ENCODE data around the gene ALDH3B1.

ALDH3B1 gene

GRCh38 chr11:68043349-68044144, 33.4 kb downstream of the ALDH3B1 start:
- H3K4me3 ChIP-seq (ENCODE audit: control insufficient read depth, low read depth, low read length) = no peak overlapping the region
- TF ChIP-seq CTCF (IDR thresholded peaks at IDR 0.05; ENCODE audit: control insufficient read depth, insufficient read depth, low read depth, low read length, missing control alignments) = no peak
- DNase-seq (ENCODE audit: low read depth) = no peak

DNA sequence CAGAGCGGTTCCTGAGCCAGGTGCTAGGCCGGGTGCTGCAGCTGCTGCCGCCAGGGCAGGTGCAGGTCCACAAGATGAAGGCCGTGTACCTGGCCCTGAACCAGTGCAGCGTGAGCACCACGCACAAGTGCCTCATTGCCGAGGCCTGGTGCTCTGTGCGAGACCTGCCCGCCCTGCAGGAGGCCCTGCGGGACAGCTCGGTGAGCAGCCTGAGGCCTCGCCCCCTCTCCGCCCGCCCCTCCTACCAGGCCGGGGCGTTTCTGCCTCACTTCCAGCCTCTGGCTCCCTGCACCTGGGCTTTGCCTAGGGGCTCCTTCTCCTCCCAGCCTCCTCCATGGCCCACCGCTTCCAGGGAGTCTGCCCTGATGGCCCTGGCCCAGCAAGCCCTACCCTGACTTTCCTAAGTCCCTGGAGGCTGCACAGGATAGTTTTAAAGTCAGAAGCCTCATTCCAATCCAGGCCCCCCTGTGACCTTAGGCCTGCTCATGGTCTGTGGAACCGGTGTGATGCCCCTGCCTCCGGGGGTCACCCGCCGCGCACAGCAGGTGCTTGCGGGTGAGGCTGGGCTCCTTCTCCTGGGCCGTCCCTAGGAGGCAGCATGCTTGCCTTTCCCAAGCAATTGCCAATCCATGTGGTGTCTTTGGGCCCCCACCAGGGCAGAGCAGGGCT, 34.2 kb downstream of the ALDH3B1 start:
- no peak for TF ChIP-seq CTCF (IDR thresholded peaks at IDR 0.05; ENCODE audit: control insufficient read depth, insufficient read depth, low read depth, low read length, missing control alignments)
- H3K4me3 ChIP-seq (ENCODE audit: control insufficient read depth, low read depth, low read length) = no peak overlapping the region
- DNase-seq (ENCODE audit: low read depth) = no peak

- no peak overlapping the region for H3K4me3 ChIP-seq (ENCODE audit: control insufficient read depth, low read depth, low read length)
- no peak for TF ChIP-seq CTCF (IDR thresholded peaks at IDR 0.05; ENCODE audit: control insufficient read depth, insufficient read depth, low read depth, low read length, missing control alignments)
- DNase-seq (ENCODE audit: low read depth) = no peak
Measured at GRCh38 chr11:68044898-68045351, 34.8 kb downstream of the ALDH3B1 start.

GRCh38 chr11:68047437-68048290, 37.5 kb downstream of the ALDH3B1 start:
- no peak for TF ChIP-seq CTCF (IDR thresholded peaks at IDR 0.05; ENCODE audit: control insufficient read depth, insufficient read depth, low read depth, low read length, missing control alignments)
- H3K4me3 ChIP-seq (ENCODE audit: control insufficient read depth, low read depth, low read length) = no peak overlapping the region
- DNase-seq (ENCODE audit: low read depth) = no peak

GRCh38 chr11:68048681-68049508, 38.8 kb downstream of the ALDH3B1 start:
- no peak for TF ChIP-seq CTCF (IDR thresholded peaks at IDR 0.05; ENCODE audit: control insufficient read depth, insufficient read depth, low read depth, low read length, missing control alignments)
- no peak for DNase-seq (ENCODE audit: low read depth)

More at GRCh38 chr11:68048681-68049508, 38.8 kb downstream of the ALDH3B1 start:
- H3K4me3 ChIP-seq (ENCODE audit: control insufficient read depth, low read depth, low read length) = no peak overlapping the region
